Gastrocnemius medialis (tissue), 4 donors: ENCODE data around the gene KCNH3. TPM values are rescaled to one million over a fixed set of nuclear protein-coding genes. Genes with fewer than 3 reads are reported as not detected.
A peak's percentile ranks its signal among the peaks of the same experiment; 100 is the strongest.

ENCODE experiments used
- ATAC-seq, 2 donors: fragments of 150-250 bp; one replicate each; pipeline ENCODE4 v1.9.1; 2016
- DNase-seq, 2 donors: peaks; one replicate each; pipeline ENCODE4 v3.0.0-alpha.2; 2019
- H3K27ac ChIP-seq, 4 donors: fragments of 200-600 bp; sonication (generic); 1 replicate in 1 of 4; 2 replicates in 3 of 4; pipeline ENCODE4 v1.5.1; 2016 to 2018; ENCODE audit warnings: mild to moderate bottlenecking in 2 of 4, moderate library complexity in 1 of 4
- H3K27me3 ChIP-seq, 3 donors: fragments of 200-600 bp; sonication (generic) in 2 of 3; 1 replicate in 1 of 3; 2 replicates in 2 of 3; pipeline versions ENCODE4 v1.5.1 to v1.6.0; 2016 to 2019; ENCODE audit warnings: mild to moderate bottlenecking in 1 of 3, moderate library complexity in 1 of 3
- H3K36me3 ChIP-seq, 2 donors: fragments of 200-600 bp; sonication (generic) in 1 of 2; one replicate each; pipeline ENCODE4 v1.5.1; 2017 to 2018
- H3K4me1 ChIP-seq, 2 donors: fragments of 200-600 bp; sonication (generic) in 1 of 2; one replicate each; pipeline ENCODE4 v1.5.1; 2016 to 2017; ENCODE audit warnings: mild to moderate bottlenecking in 2 of 2
- H3K4me3 ChIP-seq, 4 donors: fragments of 200-600 bp; sonication (generic) in 3 of 4; 1 replicate in 1 of 4; 2 replicates in 3 of 4; pipeline ENCODE4 v1.5.1; 2016 to 2019; ENCODE audit warnings: mild to moderate bottlenecking in 2 of 4
- H3K9me3 ChIP-seq, 3 donors: fragments of 200-600 bp; sonication (generic) in 2 of 3; 1 replicate in 1 of 3; 2 replicates in 2 of 3; pipeline ENCODE4 v1.5.1; 2016 to 2019
- POLR2A ChIP-seq, 2 donors: fragments of 450-650 bp; IDR thresholded peaks; one replicate each; pipeline ENCODE4 v1.6.1; 2017; ENCODE audit warnings: antibody characterized with exemption in 2 of 2, mild to moderate bottlenecking in 2 of 2, moderate library complexity in 2 of 2
- in situ Hi-C, 4 donors: fragments of 200-750 bp; cut with MboI; loops; one replicate each; pipeline versions ENCODE4 v1.15.0 to v1.8.0; 2017; ENCODE audit warnings: low sequenced_read_pairs in 4 of 4
- intact Hi-C: fragments of 100-400 bp; cut with DNase I; formaldehyde crosslinking; loops from one replicate; pipeline ENCODE4 v1.15.1; 2023; ENCODE audit warnings: low total_unique reads
- total RNA-seq, 4 donors: library from RNA; depleted of rRNA; stranded (reverse); fragments of >200 nt; gene quantifications; one replicate each; pipeline versions ENCODE4 v1.1.0 to v1.2.3, GENCODE V29; 2016
- TF ChIP-seq, protein P1 (sequence below), 5 experiments: fragments of 450-650 bp in 3 of 5; fragments of 200-600 bp in 2 of 5; sonication (generic) in 2 of 5; IDR thresholded peaks in 4 of 5; conservative IDR thresholded peaks in 1 of 5; 1 replicate in 4 of 5; 2 replicates in 1 of 5; pipeline ENCODE4 v1.5.1; 2016 to 2019; ENCODE audit warnings: antibody characterized with exemption in 5 of 5, mild to moderate bottlenecking in 3 of 5, moderate library complexity in 3 of 5

The KCNH3 gene
- total RNA-seq, 4 donors from 2014 or later: not detected

DNA sequence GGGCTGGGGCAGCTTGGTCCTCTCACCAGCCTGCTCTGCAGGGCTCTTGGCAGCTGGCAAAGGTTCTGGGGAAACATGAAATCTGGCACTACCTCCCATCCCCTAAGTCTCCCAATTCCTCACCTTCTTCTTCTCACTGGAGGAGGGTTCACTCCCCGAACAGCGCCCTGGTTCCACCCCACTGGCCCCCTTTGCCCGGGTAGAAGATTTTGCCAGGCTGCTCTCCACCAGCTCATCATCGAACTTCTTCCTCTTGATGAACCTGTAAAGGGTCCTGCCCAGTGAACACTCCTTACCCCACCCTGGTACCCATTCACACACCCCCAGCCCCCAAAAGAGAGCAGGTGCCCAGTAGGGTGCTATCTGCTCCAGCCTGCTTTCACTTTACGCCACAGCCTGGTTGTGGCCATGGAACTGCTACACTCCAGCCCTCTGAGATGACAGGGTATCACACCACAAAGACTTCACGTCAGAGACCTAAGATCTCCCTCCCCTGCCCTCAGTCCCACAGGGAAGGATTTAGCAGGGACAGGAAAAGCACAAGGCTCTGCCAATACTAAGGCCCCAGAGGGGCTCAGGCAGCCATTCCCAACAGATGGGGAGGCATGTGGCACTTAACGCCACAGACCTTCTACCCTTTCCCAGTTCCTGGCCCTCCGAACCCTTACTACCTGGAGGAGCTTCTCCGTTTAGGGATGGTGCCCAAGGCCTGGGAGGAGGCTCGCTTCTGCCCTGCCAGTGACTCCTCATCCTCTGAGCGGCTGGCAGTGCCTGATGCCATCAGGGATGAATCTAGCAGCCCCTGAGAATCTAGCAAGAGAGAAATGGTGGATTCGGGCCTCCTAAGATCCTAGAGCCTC is 26.8 kb downstream of the KCNH3 start:
- no peaks in the 10 kb centered on the region for H3K9me3 ChIP-seq
- in situ Hi-C loops (no loop called here), intact Hi-C loops (loop anchor here (1.0 to 2.0 kb wide), 2 partner anchors 13 to 206 kb away; no protein-coding TSS in a partner anchor)
- no peaks in the 10 kb centered on the region for H3K27me3 ChIP-seq
- peaks cover 0 to 41% of the 10 kb centered on the region in 2 donors for H3K36me3 ChIP-seq
- peak overlapping the region in 1 of 4 donors; percentile 41 for H3K4me3 ChIP-seq
- H3K4me1 ChIP-seq: peaks cover 40 to 50% of the 10 kb centered on the region in 2 donors
- no peak for DNase-seq
- H3K27ac ChIP-seq: peak overlapping the region; percentile 89 to 94 (median 90)
- ATAC-seq: no peak
- TF ChIP-seq, protein P1, sequence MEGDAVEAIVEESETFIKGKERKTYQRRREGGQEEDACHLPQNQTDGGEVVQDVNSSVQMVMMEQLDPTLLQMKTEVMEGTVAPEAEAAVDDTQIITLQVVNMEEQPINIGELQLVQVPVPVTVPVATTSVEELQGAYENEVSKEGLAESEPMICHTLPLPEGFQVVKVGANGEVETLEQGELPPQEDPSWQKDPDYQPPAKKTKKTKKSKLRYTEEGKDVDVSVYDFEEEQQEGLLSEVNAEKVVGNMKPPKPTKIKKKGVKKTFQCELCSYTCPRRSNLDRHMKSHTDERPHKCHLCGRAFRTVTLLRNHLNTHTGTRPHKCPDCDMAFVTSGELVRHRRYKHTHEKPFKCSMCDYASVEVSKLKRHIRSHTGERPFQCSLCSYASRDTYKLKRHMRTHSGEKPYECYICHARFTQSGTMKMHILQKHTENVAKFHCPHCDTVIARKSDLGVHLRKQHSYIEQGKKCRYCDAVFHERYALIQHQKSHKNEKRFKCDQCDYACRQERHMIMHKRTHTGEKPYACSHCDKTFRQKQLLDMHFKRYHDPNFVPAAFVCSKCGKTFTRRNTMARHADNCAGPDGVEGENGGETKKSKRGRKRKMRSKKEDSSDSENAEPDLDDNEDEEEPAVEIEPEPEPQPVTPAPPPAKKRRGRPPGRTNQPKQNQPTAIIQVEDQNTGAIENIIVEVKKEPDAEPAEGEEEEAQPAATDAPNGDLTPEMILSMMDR (IDR thresholded peaks at IDR 0.05 in 4 of 5, conservative IDR thresholded peaks at IDR 0.05 in 1 of 5): no peak
- TF ChIP-seq POLR2A (IDR thresholded peaks at IDR 0.05): no peak

DNA sequence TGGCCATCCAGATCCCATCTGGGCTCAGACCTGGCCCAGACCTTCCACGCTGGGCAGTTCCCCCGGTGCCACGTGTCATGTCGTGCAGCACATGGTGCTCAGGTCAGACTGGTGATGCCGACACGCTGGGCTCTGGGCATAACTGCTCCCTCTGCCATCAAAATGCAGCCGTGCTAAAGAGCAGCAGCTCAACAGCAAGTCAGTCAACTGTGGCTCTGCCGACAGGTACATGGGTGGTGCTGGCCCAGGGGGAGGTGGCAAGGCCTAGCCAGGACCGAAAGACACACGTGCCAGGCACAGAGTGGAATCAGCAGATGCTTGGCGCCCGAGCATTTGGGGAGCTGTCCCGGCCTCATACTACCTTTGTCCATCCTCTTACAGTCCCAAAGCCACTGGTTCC is 27.5 kb downstream of the KCNH3 start:
- ATAC-seq (no peak), DNase-seq (no peak)
- peak overlapping the region; percentile 89 to 94 (median 90) for H3K27ac ChIP-seq
- intact Hi-C loops (loop anchor here (2.0 kb wide), 1 partner anchor 14 kb away; no protein-coding TSS in a partner anchor), in situ Hi-C loops (no loop called here)
- peaks cover 0 to 33% of the 10 kb centered on the region in 2 donors for H3K36me3 ChIP-seq
- no peak for TF ChIP-seq POLR2A (IDR thresholded peaks at IDR 0.05)
- TF ChIP-seq, protein P1 (IDR thresholded peaks at IDR 0.05 in 4 of 5, conservative IDR thresholded peaks at IDR 0.05 in 1 of 5): no peak
- peak overlapping the region in 3 of 4 donors; percentile 77 to 95 (median 77) for H3K4me3 ChIP-seq
- H3K4me1 ChIP-seq: peaks cover 40 to 50% of the 10 kb centered on the region in 2 donors
- H3K9me3 ChIP-seq: no peaks in the 10 kb centered on the region
- H3K27me3 ChIP-seq: no peaks in the 10 kb centered on the region

DNA sequence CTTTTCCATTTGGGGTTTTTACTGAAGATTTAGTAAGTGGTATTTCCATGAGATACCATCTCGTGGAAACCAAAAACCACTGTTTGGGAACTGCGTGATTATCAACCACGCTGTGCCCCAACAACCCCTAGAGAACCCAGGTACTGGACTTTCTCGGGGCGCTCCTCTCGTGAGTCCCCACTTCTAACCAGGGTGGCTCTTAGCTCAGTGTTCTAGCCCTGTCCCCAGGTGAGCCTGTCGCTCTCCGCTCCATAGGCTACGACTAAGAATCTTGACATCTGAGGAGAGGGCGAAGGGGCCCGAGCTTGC is 28.4 kb downstream of the KCNH3 start:
- no peak for TF ChIP-seq POLR2A (IDR thresholded peaks at IDR 0.05)
- TF ChIP-seq, protein P1 (IDR thresholded peaks at IDR 0.05 in 4 of 5, conservative IDR thresholded peaks at IDR 0.05 in 1 of 5): no peak
- ATAC-seq (peak; percentile 11 to 12), DNase-seq (no peak)
- Histone ChIP-seq H3K4me3 (peak overlapping the region; percentile 77 to 95 (median 85)), H3K36me3 (peaks cover 0 to 24% of the 10 kb centered on the region in 2 donors), H3K4me1 (peaks cover 40 to 50% of the 10 kb centered on the region in 2 donors), H3K9me3 (no peaks in the 10 kb centered on the region), H3K27ac (peak overlapping the region; percentile 89 to 94 (median 90)), H3K27me3 (no peaks in the 10 kb centered on the region)
- in situ Hi-C loops (no loop called here), intact Hi-C loops (loop anchor here (2.0 kb wide), 1 partner anchor 14 kb away; no protein-coding TSS in a partner anchor)

DNA sequence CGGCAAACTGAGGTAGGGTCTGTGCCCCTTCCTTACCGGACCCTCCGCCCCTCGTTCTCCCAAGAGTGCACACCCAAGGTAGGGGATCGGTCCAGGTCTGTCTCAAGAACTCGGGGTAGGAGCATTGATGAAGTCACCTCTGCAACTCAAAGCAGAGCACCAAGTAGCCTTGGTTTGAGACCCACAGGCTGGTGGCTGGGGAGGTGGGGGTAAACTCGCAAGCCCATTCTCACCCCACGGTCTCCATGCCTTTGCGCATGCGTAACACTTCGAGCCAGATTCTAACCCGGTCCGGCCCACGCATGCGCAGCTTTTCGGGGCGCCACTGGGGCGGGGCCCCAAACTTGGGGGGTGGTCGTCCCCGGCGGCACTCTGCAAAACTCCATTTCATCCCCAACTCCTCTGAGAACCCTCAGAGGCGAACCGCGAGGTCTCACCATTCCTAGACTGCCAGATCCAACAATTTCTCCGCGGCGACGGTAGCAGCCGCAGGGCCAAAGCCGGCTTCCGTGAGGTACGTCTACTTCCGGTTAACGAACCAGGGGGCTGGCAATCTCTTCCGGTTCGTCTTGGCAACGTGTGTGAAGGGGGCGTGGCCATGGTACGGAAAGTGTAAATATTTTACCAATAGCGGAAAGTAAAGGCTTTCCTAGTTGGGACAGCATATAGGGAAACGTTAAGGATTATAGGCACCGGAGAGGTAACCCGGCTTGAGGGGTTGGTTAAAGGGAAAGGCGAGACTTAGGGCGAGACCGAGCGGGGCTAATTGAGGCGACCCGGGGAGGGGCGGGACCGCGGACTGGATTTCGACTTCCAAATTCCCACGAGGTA is 29.0 kb downstream of the KCNH3 start, which contains the start of gene MCRS1:
Gene MCRS1, minus strand, starts transcription at position 532 of the 831 bp plus-strand sequence. CDS start 1,411 bp downstream, outside the sequence.
- in situ Hi-C loops: no loop called here
- ATAC-seq (peak; percentile 91 to 92), DNase-seq (peak; percentile 77 to 82)
- peak within 1 kb of the TSS; percentile 89 to 94 (median 90) for H3K27ac ChIP-seq
- TF ChIP-seq, protein P1 (IDR thresholded peaks at IDR 0.05 in 4 of 5, conservative IDR thresholded peaks at IDR 0.05 in 1 of 5): no peak
- peak; percentile 47 to 71 for TF ChIP-seq POLR2A (IDR thresholded peaks at IDR 0.05)
- no peaks in the 10 kb centered on the region for H3K27me3 ChIP-seq
- peaks cover 0 to 19% of the 10 kb centered on the region in 2 donors for H3K36me3 ChIP-seq
- intact Hi-C loops: loop anchor here (1.0 to 2.0 kb wide), 2 partner anchors 15 to 55 kb away; partner anchors contain the start of gene PRPF40B
- peak within 1 kb of the TSS; percentile 77 to 95 (median 85) for H3K4me3 ChIP-seq
- H3K4me1 ChIP-seq: peaks cover 40 to 50% of the 10 kb centered on the region in 2 donors
- H3K9me3 ChIP-seq: no peaks in the 10 kb centered on the region
